A549 (cell line): ENCODE data around the gene MSI2.

ENCODE experiments used
- CTCF ChIP-seq: fragments of >200 bp; sonication (Bioruptor Twin); formaldehyde crosslinking; IDR thresholded peaks from 3 replicates; pipeline ENCODE4 v1.5.1; 2016
- POLR2AphosphoS2 ChIP-seq: conservative IDR thresholded peaks from 2 replicates; pipeline ENCODE4 v1.6.1; 2012; ENCODE audit warnings: low read length, improper control_type of control experiment, inconsistent platforms

DNA sequence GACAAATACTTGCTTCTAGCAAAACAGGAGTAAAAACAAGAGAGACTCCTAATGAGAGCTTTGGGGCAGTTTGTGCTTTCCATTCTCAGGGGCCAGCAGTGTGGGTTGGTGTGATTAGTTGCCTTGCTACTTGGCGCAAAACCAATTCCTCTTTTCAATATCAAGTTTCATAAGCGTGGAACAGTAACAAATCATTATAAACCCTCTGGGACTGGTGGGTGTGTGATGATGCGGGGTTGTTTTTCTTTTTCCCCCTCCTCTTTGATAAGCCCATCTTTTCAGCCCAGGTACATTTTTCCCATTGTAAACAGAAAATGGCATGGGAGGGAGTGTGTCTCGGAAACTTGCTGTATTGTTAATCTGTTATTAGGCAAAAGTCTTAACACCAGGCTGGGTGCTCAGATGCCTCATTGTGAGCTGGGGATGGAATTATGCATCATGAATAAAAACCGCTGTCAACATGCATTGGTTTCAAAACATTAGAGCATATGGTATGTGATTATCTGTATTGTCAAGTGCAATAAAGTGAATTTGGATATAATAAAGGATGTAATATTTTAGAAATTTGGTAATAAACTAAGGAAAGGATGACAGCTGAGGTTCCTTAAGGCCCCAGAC is 322.4 kb downstream of the MSI2 start:
- TF ChIP-seq POLR2AphosphoS2 = no peak
- no peak for TF ChIP-seq CTCF
